Muscle of arm (tissue), 12 donors: ENCODE measurements around the gene SMYD2. TPM values are rescaled to one million over a fixed set of nuclear protein-coding genes. Genes with fewer than 3 reads are reported as not detected.
A peak's percentile ranks its signal among the peaks of the same experiment; 100 is the strongest.

Experiments used
- DNase-seq: peaks from one replicate; pipeline ENCODE4 v3.0.0-alpha.2; 2013
- polyA plus RNA-seq, 12 donors: library from polyadenylated mRNA; unstranded; fragments of 120-200 nt; gene quantifications; one replicate each; pipeline ENCODE4 v1.2.1, GENCODE V29; 2013; ENCODE audit not compliant: insufficient read length in 12 of 12

The SMYD2 gene
- polyA plus RNA-seq, 12 donors: 64.3 to 124 (median 84.2) TPM; not detected in 1

GRCh38 chr1:214324896-214325800 lies 44.2 kb downstream of the SMYD2 start:
- no peak for DNase-seq

GRCh38 chr1:214326406-214326805 lies 45.4 kb downstream of the SMYD2 start:
- no peak for DNase-seq

GRCh38 chr1:214327514-214327913 lies 46.6 kb downstream of the SMYD2 start:
- DNase-seq: no peak

GRCh38 chr1:214328770-214329469 lies 48.0 kb downstream of the SMYD2 start:
- DNase-seq: peak; percentile 84

GRCh38 chr1:214329470-214330220 lies 48.7 kb downstream of the SMYD2 start:
- DNase-seq: no peak

GRCh38 chr1:214330222-214330621 lies 49.3 kb downstream of the SMYD2 start:
- DNase-seq: no peak

GRCh38 chr1:214330715-214331114 lies 49.8 kb downstream of the SMYD2 start:
- no peak for DNase-seq

GRCh38 chr1:214331180-214331579 lies 50.2 kb downstream of the SMYD2 start:
- no peak for DNase-seq

- DNase-seq: no peak
These were observed 51.0 kb downstream of the SMYD2 start for GRCh38 chr1:214331827-214332423.

GRCh38 chr1:214332946-214333798 lies 52.2 kb downstream of the SMYD2 start:
- DNase-seq: peak; percentile 67

GRCh38 chr1:214335567-214335966 lies 54.6 kb downstream of the SMYD2 start:
- no peak for DNase-seq

GRCh38 chr1:214337015-214337414 lies 56.1 kb downstream of the SMYD2 start:
- no peak for DNase-seq

- DNase-seq: peak; percentile 58
These were observed 56.6 kb downstream of the SMYD2 start for GRCh38 chr1:214337511-214337910.

GRCh38 chr1:214338212-214338611 lies 57.3 kb downstream of the SMYD2 start:
- no peak for DNase-seq

GRCh38 chr1:214341459-214341858 lies 60.5 kb downstream of the SMYD2 start:
- DNase-seq: no peak

GRCh38 chr1:214341932-214342331 lies 61.0 kb downstream of the SMYD2 start:
- no peak for DNase-seq

GRCh38 chr1:214342525-214342924 lies 61.6 kb downstream of the SMYD2 start:
- no peak for DNase-seq

- no peak for DNase-seq
These were observed 63.9 kb downstream of the SMYD2 start for GRCh38 chr1:214344897-214345296.

GRCh38 chr1:214349008-214349407 lies 68.0 kb downstream of the SMYD2 start:
- no peak for DNase-seq

GRCh38 chr1:214349781-214350180 lies 68.8 kb downstream of the SMYD2 start:
- DNase-seq: no peak
